ENCODE results near the gene PCDHGA2.

Gene PCDHGA2

GRCh38 chr5:141389153-141390042, 50.8 kb downstream of the PCDHGA2 start:
- no peak overlapping the region for H3K9ac ChIP-seq (ENCODE audit: low read depth, low read length)
- H3K27ac ChIP-seq (ENCODE audit: low read length), result no peak overlapping the region
- ATAC-seq (ENCODE audit: insufficient read depth, low read depth) (no peak), DNase-seq (no peak)
- H4K20me1 ChIP-seq (ENCODE audit: insufficient read depth, low read length), result no peaks in the 10 kb centered on the region
- TF ChIP-seq EZH2 (IDR thresholded peaks at IDR 0.05; ENCODE audit: borderline replicate concordance, low read depth, low read length, severe bottlenecking) (no peak), CTCF (IDR thresholded peaks at IDR 0.05; ENCODE audit: borderline replicate concordance, extremely low read depth, low read length, poor library complexity, severe bottlenecking) (no peak)
- no peak overlapping the region for H3K4me3 ChIP-seq (ENCODE audit: low read depth in 1 of 2, low read length in 2 of 2)
- no peaks in the 10 kb centered on the region for H3K36me3 ChIP-seq (ENCODE audit: insufficient read depth, low read length)
- H3K4me2 ChIP-seq (ENCODE audit: insufficient read depth, low read length), result no peak overlapping the region
- no peaks in the 10 kb centered on the region for H3K9me3 ChIP-seq (ENCODE audit: insufficient read depth, low read length, severe bottlenecking)
- no peaks in the 10 kb centered on the region for H3K79me2 ChIP-seq (ENCODE audit: insufficient read depth, low read length)
- H3K4me1 ChIP-seq (ENCODE audit: insufficient read depth, low read length), result no peaks in the 10 kb centered on the region
- H3K27me3 ChIP-seq (ENCODE audit: insufficient read depth, low read length, poor library complexity), result no peaks in the 10 kb centered on the region
- H2AFZ ChIP-seq (ENCODE audit: low read depth, low read length), result no peak overlapping the region

- no peak within 1 kb of the TSS for H3K27ac ChIP-seq (ENCODE audit: low read length)
- H3K9ac ChIP-seq (ENCODE audit: low read depth, low read length), result no peak within 1 kb of the TSS
- no peak within 1 kb of the TSS for H3K4me2 ChIP-seq (ENCODE audit: insufficient read depth, low read length)
- ATAC-seq (ENCODE audit: insufficient read depth, low read depth) (no peak), DNase-seq (no peak)
- no peaks in the 10 kb centered on the region for H3K79me2 ChIP-seq (ENCODE audit: insufficient read depth, low read length)
- H3K36me3 ChIP-seq (ENCODE audit: insufficient read depth, low read length), result no peaks in the 10 kb centered on the region
- no peak within 1 kb of the TSS for H3K4me3 ChIP-seq (ENCODE audit: low read depth in 1 of 2, low read length in 2 of 2)
- H2AFZ ChIP-seq (ENCODE audit: low read depth, low read length), result no peak within 1 kb of the TSS
- H3K27me3 ChIP-seq (ENCODE audit: insufficient read depth, low read length, poor library complexity), result no peaks in the 10 kb centered on the region
- no peaks in the 10 kb centered on the region for H3K4me1 ChIP-seq (ENCODE audit: insufficient read depth, low read length)
- TF ChIP-seq CTCF (IDR thresholded peaks at IDR 0.05; ENCODE audit: borderline replicate concordance, extremely low read depth, low read length, poor library complexity, severe bottlenecking), result no peak
- H3K9me3 ChIP-seq (ENCODE audit: insufficient read depth, low read length, severe bottlenecking), result no peaks in the 10 kb centered on the region
- H4K20me1 ChIP-seq (ENCODE audit: insufficient read depth, low read length), result no peaks in the 10 kb centered on the region
Observed at GRCh38 chr5:141392429-141393198, 54.1 kb downstream of the PCDHGA2 start, which contains the start of gene PCDHGA8. Gene PCDHGA8, plus strand, starts transcription at chr5:141392633. Its CDS starts 181 bp downstream, at chr5:141392814.
